HG03196 (cell line): ENCODE measurements around the gene CRYBA2.

ENCODE experiments used
- ATAC-seq: cut with Tn5 transposase; IDR thresholded peaks from one replicate; pipeline ENCODE4 v1.9.1; 2021; ENCODE audit not compliant: unreplicated experiment

CRYBA2 gene

DNA sequence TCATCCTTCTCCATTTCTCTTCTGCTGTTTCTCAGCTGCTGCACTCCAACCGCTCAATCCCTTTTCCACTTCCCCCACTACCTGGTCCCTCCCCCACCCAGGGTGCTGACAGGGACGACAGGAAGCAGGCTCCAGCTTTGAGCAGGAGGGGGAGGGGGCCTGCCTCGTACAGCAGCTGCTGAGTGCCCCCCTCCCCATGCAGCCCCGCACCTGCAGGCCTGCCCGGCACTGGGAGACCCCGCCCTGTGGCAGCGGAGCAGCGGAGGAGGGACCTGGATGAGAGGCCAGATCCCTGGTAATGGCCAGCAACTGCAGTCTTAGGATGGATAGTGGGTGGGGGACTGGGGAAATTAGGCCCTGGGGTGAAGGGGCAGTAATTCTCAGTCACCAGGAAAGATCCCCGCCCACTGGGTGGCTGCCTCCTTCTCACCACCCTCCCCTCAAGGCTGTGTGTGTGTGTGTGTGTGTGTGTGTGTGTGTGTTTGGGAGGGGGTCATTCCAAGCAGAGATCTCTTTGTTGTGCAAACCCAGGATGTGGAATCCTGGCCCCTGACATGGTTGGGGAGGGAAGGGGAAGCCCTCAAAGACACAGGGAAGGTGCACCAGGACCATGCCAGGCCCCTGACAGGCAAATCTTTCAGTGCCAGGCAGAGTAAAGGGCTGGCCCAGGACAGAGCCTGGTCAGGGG is 6.8 kb upstream of the CRYBA2 start:
- no peak for ATAC-seq

DNA sequence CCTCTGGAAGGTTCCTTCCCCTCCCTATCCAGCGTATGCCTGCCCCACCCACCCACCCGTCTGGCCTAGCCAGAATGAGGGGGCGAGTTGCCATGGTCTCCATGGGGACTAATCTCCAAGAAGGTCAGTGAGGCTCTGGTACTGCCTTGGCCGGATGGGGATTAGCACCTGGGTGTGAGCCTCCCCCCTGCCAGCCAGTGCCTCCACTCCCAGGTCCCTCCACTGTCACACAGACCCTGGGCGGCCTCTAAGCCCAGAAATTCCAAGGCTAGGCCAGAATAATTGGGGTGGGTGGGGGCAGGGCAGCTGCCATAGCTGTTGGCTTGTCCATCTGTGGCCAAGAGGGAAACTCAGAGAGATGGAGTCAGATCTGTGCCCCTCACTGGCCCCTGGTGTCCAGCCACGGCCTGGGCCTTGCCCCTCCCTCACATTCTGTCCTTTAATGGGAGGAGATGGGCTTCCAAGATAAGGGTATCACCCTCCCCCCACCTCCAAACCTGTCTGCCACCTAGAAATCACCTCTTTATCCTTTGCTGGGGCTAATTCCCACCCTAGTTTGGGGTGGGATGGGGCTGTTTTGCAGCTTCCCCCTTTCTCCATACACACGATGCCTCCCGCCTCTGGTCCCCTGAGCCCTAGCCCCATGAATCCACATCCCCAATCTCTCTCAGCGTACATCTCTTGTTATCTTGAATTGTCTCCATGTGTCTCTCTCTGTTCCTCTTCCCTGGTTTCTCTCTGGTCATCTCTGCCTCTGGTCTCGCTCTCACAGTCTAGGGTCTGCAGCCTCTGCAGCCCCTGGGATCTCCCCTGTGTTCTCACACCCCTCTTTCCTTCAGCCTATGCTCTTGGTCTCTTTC is 6.0 kb upstream of the CRYBA2 start:
- no peak for ATAC-seq

DNA sequence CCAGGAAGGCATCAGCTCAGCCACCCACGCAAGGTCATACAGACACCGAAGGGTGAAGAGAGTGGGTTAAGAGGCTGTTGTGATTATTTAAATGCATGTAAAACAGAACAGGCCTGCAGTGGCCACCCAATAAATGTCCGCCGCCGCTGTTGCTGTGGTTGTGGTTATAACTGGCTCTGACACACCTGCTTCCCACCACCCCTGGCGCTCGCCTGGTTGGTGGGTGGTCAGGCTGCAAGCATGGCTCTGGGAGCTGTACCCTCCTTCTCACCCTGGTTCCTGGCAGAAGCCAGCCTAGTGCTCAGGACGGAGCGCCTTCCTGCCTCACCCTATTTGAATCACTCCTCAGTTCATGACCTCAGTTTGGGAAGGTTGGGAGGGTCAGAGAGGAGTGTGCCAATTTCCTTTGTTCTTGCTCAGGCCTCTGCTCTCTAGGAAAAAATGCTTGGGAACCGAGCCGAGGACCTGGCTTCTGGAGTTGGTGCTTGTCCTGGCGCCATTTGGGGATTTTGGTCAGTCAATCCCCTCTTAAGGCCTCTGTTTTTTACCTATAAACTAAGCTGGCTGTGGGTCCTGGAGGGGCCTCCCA is 5.3 kb upstream of the CRYBA2 start:
- ATAC-seq, result no peak

DNA sequence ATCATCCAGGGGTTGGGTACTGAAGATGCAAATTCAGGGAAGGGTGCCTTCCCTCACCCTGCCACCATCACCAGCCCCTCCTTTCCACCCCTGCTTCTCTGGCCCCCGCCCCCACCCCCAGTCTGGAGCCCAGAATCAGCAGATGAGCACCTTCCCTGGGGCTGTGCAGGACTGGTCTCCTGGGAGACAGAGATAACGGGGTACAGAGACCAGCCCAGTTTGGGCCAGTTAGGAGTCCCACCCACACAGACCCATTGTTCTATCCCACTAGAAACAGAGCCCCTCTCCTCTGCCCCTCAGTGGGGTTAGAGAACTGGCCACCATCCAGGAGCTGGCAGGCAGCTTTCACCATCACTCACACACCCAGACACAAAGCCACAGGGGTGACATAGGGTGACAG is 4.5 kb upstream of the CRYBA2 start:
- ATAC-seq, result no peak

DNA sequence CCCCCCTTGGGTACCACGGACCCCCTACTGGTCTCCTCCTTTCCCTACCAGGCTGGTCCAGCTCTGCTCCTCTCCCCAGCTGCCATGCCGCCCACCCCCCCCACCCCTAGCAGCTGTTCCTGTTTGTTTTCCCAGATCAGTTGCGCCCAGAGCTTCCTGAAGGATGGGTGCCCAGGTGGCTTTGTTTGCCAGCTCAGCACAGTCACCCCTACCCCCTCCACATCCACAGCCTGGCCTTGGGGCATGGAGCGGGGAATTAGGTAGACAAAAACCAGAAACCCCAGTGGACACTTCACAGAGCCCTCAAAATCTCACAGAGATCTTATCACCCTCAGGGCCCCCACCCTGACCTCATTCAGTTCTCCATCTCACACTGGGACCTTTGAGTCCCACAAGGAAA is 3.7 kb upstream of the CRYBA2 start:
- no peak for ATAC-seq

DNA sequence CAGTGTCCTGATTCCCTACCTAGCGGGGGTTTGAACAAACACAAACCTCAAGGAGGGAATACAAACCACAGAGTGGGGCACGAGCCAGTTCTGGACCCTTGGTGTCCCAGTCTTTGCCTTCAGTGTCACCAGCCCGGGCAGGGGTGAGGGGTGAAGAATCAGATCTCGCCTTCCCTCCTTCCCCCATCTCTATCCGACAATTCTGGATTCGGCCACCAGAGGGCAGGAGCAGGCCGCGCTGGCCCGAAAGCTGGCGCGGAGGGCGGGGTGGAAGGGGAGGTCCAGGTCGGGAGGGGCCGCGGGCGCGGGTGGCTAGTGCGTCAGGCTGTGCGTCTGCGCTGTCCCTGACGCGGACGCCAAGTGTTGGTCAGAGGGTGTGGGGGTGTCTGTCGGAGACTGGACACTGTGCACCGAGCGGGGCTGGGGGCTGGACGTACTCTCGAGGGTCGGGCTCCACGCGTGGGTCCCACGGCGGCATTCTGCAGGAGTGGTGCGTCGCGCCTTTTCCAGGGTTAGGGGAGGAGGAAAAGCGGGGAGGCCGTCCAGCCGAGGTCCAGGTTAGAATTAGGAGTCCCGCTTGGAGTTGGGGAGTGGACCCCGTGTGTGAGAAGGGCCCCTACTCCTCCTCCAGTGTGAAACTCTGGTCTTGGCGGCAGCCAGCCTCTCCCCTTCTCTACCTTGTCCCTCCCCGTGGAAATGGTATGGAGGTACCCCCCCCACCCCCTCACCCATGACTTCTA is 2.9 kb upstream of the CRYBA2 start:
- ATAC-seq, result peak; percentile 43

DNA sequence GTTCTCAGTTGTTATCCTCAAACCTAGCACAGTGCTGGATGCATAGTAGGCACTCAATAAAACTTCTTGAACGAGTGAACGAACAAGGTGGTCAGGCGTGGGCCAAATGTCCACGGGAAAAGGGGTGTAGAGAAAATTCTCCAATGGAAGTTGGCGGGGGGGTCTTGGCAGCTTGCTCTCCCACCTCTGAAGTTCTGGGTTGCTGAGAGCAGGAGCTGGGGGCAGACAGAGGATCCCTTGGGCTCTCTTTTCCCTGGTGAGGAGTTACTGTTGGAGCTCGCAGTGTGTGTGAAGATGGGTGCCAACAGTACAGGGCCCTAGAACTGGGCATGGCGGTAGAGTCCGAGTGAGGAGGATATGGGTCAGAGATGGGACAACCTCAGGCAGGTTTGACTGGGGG is 2.3 kb upstream of the CRYBA2 start:
- ATAC-seq, result no peak

DNA sequence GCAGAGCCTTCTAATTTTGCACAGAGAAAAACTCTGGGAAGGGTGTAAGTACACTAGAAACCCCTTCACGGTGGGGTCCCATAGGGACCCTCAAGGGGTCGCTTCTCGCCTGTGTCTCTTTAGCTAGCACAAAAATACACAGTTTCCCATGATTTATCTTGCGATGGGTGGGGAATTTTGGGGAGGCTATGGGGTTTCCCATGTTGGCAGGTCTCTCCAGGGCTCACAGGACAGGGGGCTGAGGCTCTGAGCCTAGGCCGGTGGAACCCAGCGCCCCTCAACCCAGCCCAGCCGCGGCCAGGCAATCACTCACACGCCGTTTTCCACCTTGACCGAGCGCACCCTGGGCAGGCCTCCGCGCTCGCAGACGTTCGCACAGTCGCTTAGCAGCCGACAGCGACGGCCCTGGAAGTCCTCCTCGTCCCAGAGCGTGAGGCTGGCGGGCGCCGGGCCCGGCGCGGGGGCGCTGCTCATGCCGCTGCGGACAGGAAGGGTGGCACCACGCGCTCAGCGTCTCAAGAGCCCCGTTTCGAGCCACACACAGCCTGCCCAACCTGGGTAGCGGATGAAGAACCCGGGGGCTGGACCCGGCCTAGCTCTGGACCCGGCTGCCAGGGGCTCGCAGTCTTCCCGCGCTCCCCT is 398 bp downstream of the CRYBA2 start:
- ATAC-seq, result no peak

DNA sequence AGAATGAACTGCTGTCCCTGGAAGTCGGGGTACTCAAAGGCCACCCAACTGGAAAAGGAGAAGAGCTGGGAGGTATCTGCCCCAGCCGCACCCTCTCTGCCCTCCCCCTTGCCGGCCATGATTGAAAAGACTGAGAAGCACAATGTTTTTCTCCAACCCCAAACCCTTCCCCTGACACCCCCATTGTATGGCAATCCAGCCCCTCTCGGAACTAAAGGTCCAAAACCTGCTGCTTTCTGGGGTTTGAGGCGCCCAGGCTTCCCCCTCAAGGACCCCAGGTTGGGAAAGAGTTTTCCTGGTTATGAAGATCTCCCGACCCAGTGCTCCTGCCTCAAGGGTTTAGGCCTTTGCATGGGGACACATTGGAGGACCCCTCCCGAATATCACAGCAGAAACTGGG is 1.0 kb downstream of the CRYBA2 start:
- no peak for ATAC-seq

DNA sequence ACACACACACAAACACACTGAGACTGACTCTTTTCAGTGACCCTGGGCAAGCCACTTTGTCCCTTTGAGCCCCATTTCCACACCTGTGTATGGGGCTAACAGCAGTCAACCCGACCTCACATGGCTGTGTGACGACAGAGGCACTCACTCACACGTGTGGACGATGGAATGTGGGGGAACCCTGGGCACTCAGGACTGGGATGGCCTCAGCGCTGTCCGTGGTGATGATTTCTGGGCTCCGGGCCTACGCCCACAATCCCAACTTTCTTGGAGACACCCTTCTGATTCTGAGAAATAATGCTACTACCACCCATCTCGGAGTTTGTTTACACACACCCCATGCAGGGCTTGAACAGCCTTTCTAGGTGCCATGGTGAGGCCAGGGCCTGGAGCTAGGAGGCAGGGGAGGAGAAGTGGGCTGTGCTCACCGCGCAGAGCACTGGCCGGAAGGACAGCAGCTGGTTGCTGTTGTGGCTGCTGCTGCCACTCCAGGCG is 1.5 kb downstream of the CRYBA2 start:
- no peak for ATAC-seq

DNA sequence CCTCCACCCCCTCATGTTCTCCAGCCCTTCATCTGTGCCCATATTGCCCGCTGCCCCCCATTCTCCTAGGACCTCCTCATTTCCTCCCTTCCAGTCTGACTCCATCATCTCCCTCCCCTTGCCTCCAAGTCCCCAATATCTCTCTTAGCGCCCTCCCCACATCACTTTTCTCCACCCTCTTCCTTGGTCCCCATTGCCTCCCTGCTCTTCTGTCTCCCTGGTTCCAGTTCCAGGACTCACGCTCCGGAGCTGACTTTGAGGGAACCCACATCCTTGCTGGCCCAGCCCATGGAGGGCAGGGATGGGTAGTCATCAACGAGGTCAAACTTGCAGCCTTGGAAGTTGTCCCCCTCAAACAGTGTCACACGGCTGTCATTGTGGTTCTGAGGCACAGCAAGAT is 2.6 kb downstream of the CRYBA2 start:
- no peak for ATAC-seq

GRCh38 chr2:218990052-218990451 is 3.2 kb downstream of the CRYBA2 start:
- ATAC-seq, result no peak

DNA sequence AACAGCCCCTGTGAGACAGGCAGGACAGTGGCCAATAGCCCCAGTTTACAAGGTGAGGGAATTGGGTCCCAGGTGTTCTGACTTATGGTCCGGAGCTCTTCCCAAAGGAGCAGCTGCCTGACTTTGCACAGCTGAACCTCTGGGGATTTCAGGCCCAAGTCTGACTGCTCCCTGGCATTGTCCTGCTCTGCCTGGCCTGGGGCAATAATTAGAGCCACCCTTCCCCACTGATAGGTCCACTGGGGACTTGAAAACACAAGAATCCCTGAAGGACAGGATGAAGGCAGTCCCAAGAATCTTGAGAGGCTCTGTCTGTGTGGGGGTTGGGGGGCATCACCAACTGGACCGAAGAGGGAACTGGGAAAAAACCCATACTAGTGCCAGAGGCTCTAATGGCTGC is 4.6 kb downstream of the CRYBA2 start:
- ATAC-seq, result no peak

DNA sequence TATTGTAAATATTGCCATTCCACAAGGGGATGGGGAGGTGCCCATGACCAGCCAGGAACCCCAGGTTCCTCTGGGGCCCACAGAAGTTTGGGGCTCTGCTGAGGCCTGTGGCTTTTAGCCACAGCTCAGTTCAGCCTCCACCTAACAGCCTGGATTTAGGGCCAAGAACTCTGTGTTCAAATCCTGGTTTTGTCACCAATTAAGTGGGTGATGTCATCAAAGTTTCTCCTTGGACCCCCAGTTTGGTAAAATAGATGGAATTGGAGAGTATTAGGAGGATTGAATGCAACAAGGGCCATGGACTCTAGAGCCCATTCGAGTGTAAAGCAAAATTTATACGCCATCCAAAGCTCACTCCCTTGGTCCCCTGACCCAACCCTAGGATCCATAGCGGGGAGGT is 5.1 kb downstream of the CRYBA2 start:
- ATAC-seq, result no peak

GRCh38 chr2:218986148-218986761 is 7.0 kb downstream of the CRYBA2 start:
- ATAC-seq, result no peak

DNA sequence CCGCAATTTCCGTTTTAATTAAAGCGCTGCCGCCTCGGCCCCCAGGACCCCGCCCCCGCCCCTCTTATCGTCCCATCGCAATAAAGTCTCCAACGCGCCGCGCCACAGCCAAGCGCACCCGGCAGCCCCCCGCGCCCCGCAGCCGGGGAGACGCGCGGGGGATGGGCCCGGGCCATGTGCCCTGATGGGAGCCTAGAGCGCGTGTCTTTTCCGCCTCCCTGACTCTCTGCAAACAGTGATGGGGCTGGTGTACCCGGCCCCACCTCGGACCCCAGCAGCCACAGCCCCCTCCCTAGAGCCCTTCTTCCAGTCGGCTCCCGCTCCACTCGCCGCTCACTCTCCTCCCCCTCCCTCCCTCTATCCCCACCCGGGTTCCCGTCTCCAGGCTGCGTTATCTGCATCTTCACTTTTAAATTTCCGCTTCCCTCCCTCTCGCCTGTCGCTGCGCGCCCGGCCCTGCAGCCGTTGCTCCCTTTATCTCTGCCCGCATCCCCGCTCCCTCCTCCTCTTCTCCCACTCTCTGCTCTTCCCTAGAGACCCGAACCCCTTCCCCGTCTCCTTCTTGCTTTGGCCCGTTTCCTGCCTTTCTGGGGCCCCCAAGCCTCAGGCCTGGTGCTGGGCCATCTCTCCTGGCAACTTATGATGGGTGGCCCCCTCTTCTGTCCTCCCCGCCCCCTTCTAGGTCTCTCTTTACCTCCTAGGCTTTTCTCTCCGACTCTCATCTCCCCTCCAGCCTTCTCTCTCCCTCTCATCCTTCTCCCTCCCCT is 7.7 kb downstream of the CRYBA2 start:
- ATAC-seq, result no peak

GRCh38 chr2:218985021-218985324 is 8.2 kb downstream of the CRYBA2 start, which contains the start of gene FEV:
Gene FEV (minus strand): TSS chr2:218985184. CDS start chr2:218985075, 109 bp downstream.
- ATAC-seq, result no peak

DNA sequence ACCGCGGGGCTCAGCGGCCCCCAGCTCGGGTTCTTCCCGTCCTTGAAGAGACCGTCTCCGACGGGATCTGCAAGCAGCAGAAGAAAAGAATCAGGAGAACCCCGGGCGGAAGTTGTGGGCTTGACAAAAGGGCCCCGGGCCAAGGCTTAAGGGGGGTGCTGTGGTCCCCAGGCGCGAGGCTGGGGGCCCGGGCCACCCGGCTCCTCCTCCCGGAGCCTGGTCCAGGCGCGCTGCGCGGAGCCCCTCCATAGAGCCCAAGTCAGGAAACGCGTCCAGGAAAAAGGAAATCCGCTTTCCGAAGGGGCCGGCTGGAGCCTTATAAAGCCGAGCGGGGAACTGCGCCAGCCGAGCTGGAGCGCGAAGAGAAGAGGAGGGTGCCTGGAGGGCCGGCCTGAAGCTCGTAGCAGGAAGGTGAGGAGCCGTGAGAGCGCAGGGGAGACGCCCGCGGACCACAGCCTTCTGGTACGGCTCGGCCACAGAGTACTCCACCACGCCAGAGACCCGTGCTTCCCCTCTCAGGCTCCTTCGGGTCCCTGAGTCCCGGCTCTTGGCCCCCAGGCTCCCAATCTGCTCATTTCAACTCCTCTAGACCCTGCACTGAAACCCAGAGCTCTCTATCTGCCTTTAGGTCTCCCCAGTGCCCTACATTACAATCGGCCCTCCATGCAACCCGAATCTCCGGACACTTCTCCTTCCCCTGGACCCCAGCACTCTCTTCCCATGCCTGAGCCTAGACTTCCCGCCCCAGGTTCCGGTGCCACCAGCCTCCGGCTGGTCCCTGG is 8.8 kb downstream of the CRYBA2 start:
- no peak for ATAC-seq

GRCh38 chr2:218983934-218984238 is 9.3 kb downstream of the CRYBA2 start:
- no peak for ATAC-seq
